ENCODE measurements around the gene RCC2. TPM values are rescaled to one million over a fixed set of nuclear protein-coding genes. Genes with fewer than 3 reads are reported as not detected.
A peak's percentile ranks its signal among the peaks of the same experiment; 100 is the strongest.

The RCC2 gene
- total RNA-seq, 1 experiment from 2014 or later, result 116 TPM

DNA sequence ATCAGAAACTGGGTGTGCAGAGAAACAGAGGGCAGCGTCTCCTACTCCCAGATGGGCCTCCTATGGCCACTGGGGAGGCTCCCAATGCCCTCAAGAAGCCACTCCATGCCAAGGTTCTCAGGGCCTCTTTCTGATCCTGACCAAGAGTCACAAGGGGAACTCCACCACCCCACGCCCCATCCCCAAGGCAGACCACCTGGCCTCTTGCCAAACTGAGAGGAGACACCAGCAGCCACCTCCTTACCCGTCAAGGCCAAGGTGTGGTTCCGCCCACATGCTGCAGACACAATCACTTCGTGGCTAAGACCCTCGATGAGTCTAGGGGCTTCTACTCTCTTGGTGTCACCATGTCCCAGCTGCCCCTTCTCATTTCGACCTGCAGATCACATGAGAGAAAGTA, 17.0 kb downstream of the RCC2 start:
- no peak for ATAC-seq

DNA sequence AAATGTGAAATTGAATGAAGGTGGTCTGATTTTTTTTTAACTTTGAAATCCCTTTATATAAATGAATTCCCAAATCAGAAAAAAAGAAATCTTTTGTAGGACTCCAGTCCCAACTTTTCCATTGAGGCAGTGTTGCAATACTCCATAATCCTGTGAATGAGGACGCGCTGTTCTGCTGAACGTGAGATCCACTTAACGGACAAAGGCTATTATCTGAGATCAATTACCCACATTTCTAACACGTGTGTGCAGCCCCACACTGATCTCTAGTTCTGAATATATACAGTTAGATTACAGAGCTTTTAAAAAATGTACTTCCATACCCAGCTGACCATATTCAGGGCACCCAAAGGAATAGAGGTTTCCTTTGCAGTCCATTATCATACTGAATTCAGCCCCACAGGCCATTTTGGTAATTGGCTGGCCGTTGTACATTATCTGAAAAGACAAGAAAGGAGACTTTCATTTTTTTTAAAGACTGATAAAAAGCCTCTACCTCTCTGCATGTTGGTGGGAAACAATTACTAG, 19.0 kb downstream of the RCC2 start:
- in situ Hi-C loops (cut with HindIII; ENCODE audit: low pct_unique_long_range_greater_than_20kb, low sequenced_read_pairs) (no loop called here), intact Hi-C loops (cut with micrococcal nuclease; ENCODE audit: unreplicated experiment) (loop anchor here (2.0 kb wide), 1 partner anchor 64 kb away; no protein-coding TSS in a partner anchor)
- Histone ChIP-seq H3K9me3 (ENCODE audit: control insufficient read depth, insufficient read depth, low read depth, low read length) (no peaks in the 10 kb centered on the region), H3K36me3 (ENCODE audit: control insufficient read depth, insufficient read depth, low read length) (peaks cover 23% of the 10 kb centered on the region), H3K4me3 (ENCODE audit: low read depth in 2 of 2, low read length in 2 of 2) (no peak overlapping the region), H3K27me3 (ENCODE audit: control insufficient read depth, insufficient read depth, low read length) (no peaks in the 10 kb centered on the region), H3K4me1 (ENCODE audit: control insufficient read depth, insufficient read depth, low read length) (peaks cover 4% of the 10 kb centered on the region; the same call in 1 of the 2 replicates), H3K27ac (ENCODE audit: low read length) (no peak overlapping the region)
- ATAC-seq (no peak), DNase-seq (ENCODE audit: low read depth, low spot score) (no peak)
- no peak for TF ChIP-seq SIN3A (IDR thresholded peaks at IDR 0.05; ENCODE audit: borderline replicate concordance, insufficient read depth, low read depth, low read length)
- no peak for TF ChIP-seq POLR2AphosphoS5 (IDR thresholded peaks at IDR 0.05; ENCODE audit: low read depth, low read length)
- TF ChIP-seq, protein P1, sequence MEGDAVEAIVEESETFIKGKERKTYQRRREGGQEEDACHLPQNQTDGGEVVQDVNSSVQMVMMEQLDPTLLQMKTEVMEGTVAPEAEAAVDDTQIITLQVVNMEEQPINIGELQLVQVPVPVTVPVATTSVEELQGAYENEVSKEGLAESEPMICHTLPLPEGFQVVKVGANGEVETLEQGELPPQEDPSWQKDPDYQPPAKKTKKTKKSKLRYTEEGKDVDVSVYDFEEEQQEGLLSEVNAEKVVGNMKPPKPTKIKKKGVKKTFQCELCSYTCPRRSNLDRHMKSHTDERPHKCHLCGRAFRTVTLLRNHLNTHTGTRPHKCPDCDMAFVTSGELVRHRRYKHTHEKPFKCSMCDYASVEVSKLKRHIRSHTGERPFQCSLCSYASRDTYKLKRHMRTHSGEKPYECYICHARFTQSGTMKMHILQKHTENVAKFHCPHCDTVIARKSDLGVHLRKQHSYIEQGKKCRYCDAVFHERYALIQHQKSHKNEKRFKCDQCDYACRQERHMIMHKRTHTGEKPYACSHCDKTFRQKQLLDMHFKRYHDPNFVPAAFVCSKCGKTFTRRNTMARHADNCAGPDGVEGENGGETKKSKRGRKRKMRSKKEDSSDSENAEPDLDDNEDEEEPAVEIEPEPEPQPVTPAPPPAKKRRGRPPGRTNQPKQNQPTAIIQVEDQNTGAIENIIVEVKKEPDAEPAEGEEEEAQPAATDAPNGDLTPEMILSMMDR (IDR thresholded peaks at IDR 0.05), result no peak
- TF ChIP-seq, protein P2, sequence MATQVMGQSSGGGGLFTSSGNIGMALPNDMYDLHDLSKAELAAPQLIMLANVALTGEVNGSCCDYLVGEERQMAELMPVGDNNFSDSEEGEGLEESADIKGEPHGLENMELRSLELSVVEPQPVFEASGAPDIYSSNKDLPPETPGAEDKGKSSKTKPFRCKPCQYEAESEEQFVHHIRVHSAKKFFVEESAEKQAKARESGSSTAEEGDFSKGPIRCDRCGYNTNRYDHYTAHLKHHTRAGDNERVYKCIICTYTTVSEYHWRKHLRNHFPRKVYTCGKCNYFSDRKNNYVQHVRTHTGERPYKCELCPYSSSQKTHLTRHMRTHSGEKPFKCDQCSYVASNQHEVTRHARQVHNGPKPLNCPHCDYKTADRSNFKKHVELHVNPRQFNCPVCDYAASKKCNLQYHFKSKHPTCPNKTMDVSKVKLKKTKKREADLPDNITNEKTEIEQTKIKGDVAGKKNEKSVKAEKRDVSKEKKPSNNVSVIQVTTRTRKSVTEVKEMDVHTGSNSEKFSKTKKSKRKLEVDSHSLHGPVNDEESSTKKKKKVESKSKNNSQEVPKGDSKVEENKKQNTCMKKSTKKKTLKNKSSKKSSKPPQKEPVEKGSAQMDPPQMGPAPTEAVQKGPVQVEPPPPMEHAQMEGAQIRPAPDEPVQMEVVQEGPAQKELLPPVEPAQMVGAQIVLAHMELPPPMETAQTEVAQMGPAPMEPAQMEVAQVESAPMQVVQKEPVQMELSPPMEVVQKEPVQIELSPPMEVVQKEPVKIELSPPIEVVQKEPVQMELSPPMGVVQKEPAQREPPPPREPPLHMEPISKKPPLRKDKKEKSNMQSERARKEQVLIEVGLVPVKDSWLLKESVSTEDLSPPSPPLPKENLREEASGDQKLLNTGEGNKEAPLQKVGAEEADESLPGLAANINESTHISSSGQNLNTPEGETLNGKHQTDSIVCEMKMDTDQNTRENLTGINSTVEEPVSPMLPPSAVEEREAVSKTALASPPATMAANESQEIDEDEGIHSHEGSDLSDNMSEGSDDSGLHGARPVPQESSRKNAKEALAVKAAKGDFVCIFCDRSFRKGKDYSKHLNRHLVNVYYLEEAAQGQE (IDR thresholded peaks at IDR 0.05; ENCODE audit: insufficient read depth in 1 of 2, low read depth in 2 of 2, low read length in 1 of 2), result no peak
- TF ChIP-seq TCF7L2 (IDR thresholded peaks at IDR 0.05; ENCODE audit: low read depth, low read length), result no peak
- TSS peak; percentile 28 for BruUV-seq (replicated peaks)
- POLR2A ChIA-PET, result interaction anchor here (0.5 kb wide), 1 partner anchor 236 kb away, joined by 6 read pairs; no protein-coding TSS in a partner anchor
- CTCF ChIA-PET, result interaction anchor here (0.6 kb wide), 1 partner anchor 48 kb away, joined by 3 read pairs; no protein-coding TSS in a partner anchor

More for the DNA sequence above, 17.0 kb downstream of the RCC2 start:
- Histone ChIP-seq H3K4me1 (ENCODE audit: control insufficient read depth, insufficient read depth, low read length) (peaks cover 4% of the 10 kb centered on the region; the same call in 1 of the 2 replicates), H3K9me3 (ENCODE audit: control insufficient read depth, insufficient read depth, low read depth, low read length) (no peaks in the 10 kb centered on the region), H3K27ac (ENCODE audit: low read length) (no peak overlapping the region), H3K4me3 (ENCODE audit: low read depth in 2 of 2, low read length in 2 of 2) (no peak overlapping the region), H3K36me3 (ENCODE audit: control insufficient read depth, insufficient read depth, low read length) (peaks cover 19% of the 10 kb centered on the region), H3K27me3 (ENCODE audit: control insufficient read depth, insufficient read depth, low read length) (no peaks in the 10 kb centered on the region)
- intact Hi-C loops (cut with micrococcal nuclease; ENCODE audit: unreplicated experiment), result no loop called here
- no peak for DNase-seq (ENCODE audit: low read depth, low spot score)
- BruUV-seq (replicated peaks), result no TSS peak
- CTCF ChIA-PET, result no interaction called here
- no peak for TF ChIP-seq SIN3A (IDR thresholded peaks at IDR 0.05; ENCODE audit: borderline replicate concordance, insufficient read depth, low read depth, low read length)
- TF ChIP-seq, protein P1 (IDR thresholded peaks at IDR 0.05), result no peak
- TF ChIP-seq TCF7L2 (IDR thresholded peaks at IDR 0.05; ENCODE audit: low read depth, low read length), result no peak
- TF ChIP-seq POLR2AphosphoS5 (IDR thresholded peaks at IDR 0.05; ENCODE audit: low read depth, low read length), result no peak
- TF ChIP-seq, protein P2 (IDR thresholded peaks at IDR 0.05; ENCODE audit: insufficient read depth in 1 of 2, low read depth in 2 of 2, low read length in 1 of 2), result no peak
- in situ Hi-C loops (cut with HindIII; ENCODE audit: low pct_unique_long_range_greater_than_20kb, low sequenced_read_pairs), result no loop called here
- POLR2A ChIA-PET, result no interaction called here
